HG03521 (cell line): ENCODE results near the gene SOHLH2.

ENCODE experiments used
- ATAC-seq: cut with Tn5 transposase; IDR thresholded peaks from one replicate; pipeline ENCODE4 v1.9.1; 2021; ENCODE audit warnings: mild to moderate bottlenecking, moderate library complexity; ENCODE audit not compliant: unreplicated experiment

SOHLH2 gene

GRCh38 chr13:36188441-36188840 is 25.9 kb downstream of the SOHLH2 start:
- no peak for ATAC-seq

- no peak for ATAC-seq
These were observed 30.5 kb downstream of the SOHLH2 start for GRCh38 chr13:36183901-36184300.

GRCh38 chr13:36175621-36176020 is 38.7 kb downstream of the SOHLH2 start:
- no peak for ATAC-seq

GRCh38 chr13:36174923-36175322 is 39.4 kb downstream of the SOHLH2 start:
- ATAC-seq = no peak

GRCh38 chr13:36173571-36174322 is 40.6 kb downstream of the SOHLH2 start:
- no peak for ATAC-seq

GRCh38 chr13:36166046-36166445 is 48.3 kb downstream of the SOHLH2 start:
- no peak for ATAC-seq

- ATAC-seq = no peak
These were observed 50.5 kb downstream of the SOHLH2 start for GRCh38 chr13:36163809-36164308.

GRCh38 chr13:36163286-36163685 is 51.1 kb downstream of the SOHLH2 start:
- no peak for ATAC-seq

GRCh38 chr13:36160297-36160696 is 54.1 kb downstream of the SOHLH2 start:
- ATAC-seq = no peak

- ATAC-seq = no peak
These were observed 55.7 kb downstream of the SOHLH2 start for GRCh38 chr13:36158611-36159010.

- no peak for ATAC-seq
These were observed 56.9 kb downstream of the SOHLH2 start for GRCh38 chr13:36157480-36157879.

- no peak for ATAC-seq
These were observed 59.6 kb downstream of the SOHLH2 start for GRCh38 chr13:36154567-36155291.

- ATAC-seq = no peak
These were observed 62.8 kb downstream of the SOHLH2 start for GRCh38 chr13:36151591-36151990.

- ATAC-seq = no peak
These were observed 65.9 kb downstream of the SOHLH2 start for GRCh38 chr13:36148446-36148845.

- ATAC-seq = no peak
These were observed 67.0 kb downstream of the SOHLH2 start for GRCh38 chr13:36147330-36147729.

GRCh38 chr13:36146511-36147269 is 67.7 kb downstream of the SOHLH2 start:
- no peak for ATAC-seq

- no peak for ATAC-seq
These were observed 70.6 kb downstream of the SOHLH2 start for GRCh38 chr13:36143738-36144137.

- no peak for ATAC-seq
These were observed 71.6 kb downstream of the SOHLH2 start for GRCh38 chr13:36142735-36143134.

- no peak for ATAC-seq
These were observed 78.5 kb downstream of the SOHLH2 start for GRCh38 chr13:36135876-36136275.

GRCh38 chr13:36134632-36135031 is 79.7 kb downstream of the SOHLH2 start:
- no peak for ATAC-seq

GRCh38 chr13:36133950-36134626 is 80.3 kb downstream of the SOHLH2 start:
- no peak for ATAC-seq
